DOHH2 (cell line): ENCODE results near the gene SHC3.

ENCODE experiments used
- H3F3A ChIP-seq: fragments of 200-600 bp; sonication (generic), shearing (Covaris generic); 2 replicates; pipeline ENCODE4 v1.6.0; 2016; ENCODE audit warnings: antibody characterized with exemption, mild to moderate bottlenecking; ENCODE audit not compliant: control insufficient read depth, insufficient read depth
- H3K27ac ChIP-seq: fragments of 200-600 bp; sonication (generic); 2 replicates; pipeline ENCODE4 v1.5.1; 2014; ENCODE audit warnings: low read depth, mild to moderate bottlenecking, low read length, moderate library complexity
- H3K27me3 ChIP-seq: fragments of 200-600 bp; sonication (generic); 2 replicates; pipeline ENCODE4 v1.6.1; 2014; ENCODE audit warnings: mild to moderate bottlenecking, low read length, mixed read lengths; ENCODE audit not compliant: control insufficient read depth
- H3K36me3 ChIP-seq: fragments of 200-600 bp; sonication (generic); 2 replicates; pipeline ENCODE4 v1.6.1; 2014; ENCODE audit warnings: mild to moderate bottlenecking, low read length, moderate library complexity, mixed read lengths; ENCODE audit not compliant: control insufficient read depth
- H3K4me1 ChIP-seq: fragments of 200-600 bp; sonication (generic); 2 replicates; pipeline ENCODE4 v1.6.1; 2014; ENCODE audit warnings: mild to moderate bottlenecking, low read length, mixed read lengths; ENCODE audit not compliant: control insufficient read depth
- H3K4me2 ChIP-seq: fragments of 200-600 bp; sonication (generic); 2 replicates; pipeline ENCODE4 v1.6.0; 2014; ENCODE audit warnings: mild to moderate bottlenecking, low read length, moderate library complexity
- H3K4me3 ChIP-seq: fragments of 200-600 bp; sonication (generic); 2 replicates; pipeline ENCODE4 v1.5.1; 2014; ENCODE audit warnings: mild to moderate bottlenecking, low read length, mixed read lengths
- H3K79me2 ChIP-seq: fragments of 200-600 bp; sonication (generic); 2 replicates; pipeline ENCODE4 v1.6.1; 2014; ENCODE audit warnings: mild to moderate bottlenecking, low read length, mixed read lengths; ENCODE audit not compliant: control insufficient read depth
- H3K9me2 ChIP-seq: fragments of 200-600 bp; sonication (generic); replicated peaks from 2 replicates; pipeline ENCODE4 v1.6.1; 2014; ENCODE audit warnings: mild to moderate bottlenecking, low read length, mixed read lengths; ENCODE audit not compliant: control insufficient read depth
- H3K9me3 ChIP-seq: fragments of 200-600 bp; sonication (generic); 2 replicates; pipeline ENCODE4 v1.6.1; 2014; ENCODE audit warnings: antibody characterized with exemption, low read length, mixed read lengths; ENCODE audit not compliant: control insufficient read depth, insufficient read depth
- H4K20me1 ChIP-seq: fragments of 200-600 bp; sonication (generic); 2 replicates; pipeline ENCODE4 v1.6.0; 2014; ENCODE audit warnings: low read depth, mild to moderate bottlenecking, antibody characterized with exemption, low read length, moderate library complexity; ENCODE audit not compliant: control insufficient read depth, insufficient read depth
- EZH2phosphoT487 ChIP-seq: fragments of 200-600 bp; sonication (generic); IDR thresholded peaks from 2 replicates; pipeline ENCODE4 v1.6.1; 2017; ENCODE audit warnings: borderline replicate concordance, mild to moderate bottlenecking, antibody characterized with exemption, low read length, moderate library complexity, mixed read lengths
- TF ChIP-seq, protein P1 (sequence below): fragments of 200-600 bp; sonication (generic); IDR thresholded peaks from one replicate; pipeline ENCODE4 v1.5.1; 2014; ENCODE audit warnings: antibody characterized with exemption, mild to moderate bottlenecking, low read depth, low read length; ENCODE audit not compliant: poor library complexity, severe bottlenecking

Gene SHC3

DNA sequence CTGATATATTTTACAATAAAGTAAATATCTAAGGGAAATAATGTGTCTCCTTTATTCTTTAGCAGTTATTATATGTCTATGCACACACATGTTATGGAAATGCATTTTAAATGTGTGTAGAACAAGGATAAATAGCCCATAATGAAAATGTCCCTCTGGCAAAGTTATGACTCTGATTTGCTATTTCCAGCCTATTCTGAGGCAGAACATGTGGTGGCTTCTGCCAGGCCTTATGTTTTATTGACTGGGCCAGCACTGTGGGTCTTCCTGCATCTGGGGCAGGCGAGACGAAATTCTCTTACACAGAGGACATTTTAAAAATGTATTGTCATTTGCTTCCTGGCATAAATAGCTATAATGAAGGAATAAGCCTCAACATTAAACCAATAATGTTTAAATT is 134.5 kb downstream of the SHC3 start:
- Histone ChIP-seq H3K4me2 (no peak overlapping the region), H3K9me3 (no peaks in the 10 kb centered on the region), H3K9me2 (no peaks in the 10 kb centered on the region), H3K79me2 (no peaks in the 10 kb centered on the region), H3F3A (no peaks in the 10 kb centered on the region), H4K20me1 (no peaks in the 10 kb centered on the region), H3K27me3 (no peaks in the 10 kb centered on the region), H3K4me3 (no peak overlapping the region), H3K36me3 (no peaks in the 10 kb centered on the region), H3K27ac (no peak overlapping the region), H3K4me1 (no peaks in the 10 kb centered on the region)
- no peak for TF ChIP-seq EZH2phosphoT487
- TF ChIP-seq, protein P1, sequence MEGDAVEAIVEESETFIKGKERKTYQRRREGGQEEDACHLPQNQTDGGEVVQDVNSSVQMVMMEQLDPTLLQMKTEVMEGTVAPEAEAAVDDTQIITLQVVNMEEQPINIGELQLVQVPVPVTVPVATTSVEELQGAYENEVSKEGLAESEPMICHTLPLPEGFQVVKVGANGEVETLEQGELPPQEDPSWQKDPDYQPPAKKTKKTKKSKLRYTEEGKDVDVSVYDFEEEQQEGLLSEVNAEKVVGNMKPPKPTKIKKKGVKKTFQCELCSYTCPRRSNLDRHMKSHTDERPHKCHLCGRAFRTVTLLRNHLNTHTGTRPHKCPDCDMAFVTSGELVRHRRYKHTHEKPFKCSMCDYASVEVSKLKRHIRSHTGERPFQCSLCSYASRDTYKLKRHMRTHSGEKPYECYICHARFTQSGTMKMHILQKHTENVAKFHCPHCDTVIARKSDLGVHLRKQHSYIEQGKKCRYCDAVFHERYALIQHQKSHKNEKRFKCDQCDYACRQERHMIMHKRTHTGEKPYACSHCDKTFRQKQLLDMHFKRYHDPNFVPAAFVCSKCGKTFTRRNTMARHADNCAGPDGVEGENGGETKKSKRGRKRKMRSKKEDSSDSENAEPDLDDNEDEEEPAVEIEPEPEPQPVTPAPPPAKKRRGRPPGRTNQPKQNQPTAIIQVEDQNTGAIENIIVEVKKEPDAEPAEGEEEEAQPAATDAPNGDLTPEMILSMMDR: no peak

DNA sequence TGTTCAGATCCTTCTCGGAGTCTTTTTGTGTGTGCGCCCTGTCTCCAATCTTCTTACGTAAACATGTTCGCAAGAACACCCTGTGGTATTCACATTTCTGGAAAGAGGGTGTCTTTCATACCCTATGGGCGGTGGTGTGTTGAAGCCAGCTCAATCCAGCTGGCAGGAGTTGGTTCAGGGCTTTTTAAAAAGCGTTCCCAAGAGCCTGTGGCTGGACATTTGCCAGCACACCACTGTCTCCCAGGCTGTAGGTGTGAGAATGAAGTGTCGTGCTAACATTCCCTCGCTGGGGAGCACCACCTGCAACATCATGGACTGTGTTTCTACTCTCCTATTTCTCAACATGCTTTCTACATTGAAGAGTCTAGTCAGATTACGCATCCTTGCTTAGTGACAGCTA is 135.6 kb downstream of the SHC3 start:
- H3K36me3 ChIP-seq: no peaks in the 10 kb centered on the region
- H3K9me3 ChIP-seq: no peaks in the 10 kb centered on the region
- no peaks in the 10 kb centered on the region for H3K79me2 ChIP-seq
- no peaks in the 10 kb centered on the region for H3F3A ChIP-seq
- no peaks in the 10 kb centered on the region for H3K4me1 ChIP-seq
- H3K27ac ChIP-seq: no peak overlapping the region
- H4K20me1 ChIP-seq: no peaks in the 10 kb centered on the region
- H3K4me2 ChIP-seq: no peak overlapping the region
- H3K27me3 ChIP-seq: no peaks in the 10 kb centered on the region
- TF ChIP-seq, protein P1: no peak
- no peak for TF ChIP-seq EZH2phosphoT487
- H3K9me2 ChIP-seq: no peaks in the 10 kb centered on the region
- H3K4me3 ChIP-seq: no peak overlapping the region

DNA sequence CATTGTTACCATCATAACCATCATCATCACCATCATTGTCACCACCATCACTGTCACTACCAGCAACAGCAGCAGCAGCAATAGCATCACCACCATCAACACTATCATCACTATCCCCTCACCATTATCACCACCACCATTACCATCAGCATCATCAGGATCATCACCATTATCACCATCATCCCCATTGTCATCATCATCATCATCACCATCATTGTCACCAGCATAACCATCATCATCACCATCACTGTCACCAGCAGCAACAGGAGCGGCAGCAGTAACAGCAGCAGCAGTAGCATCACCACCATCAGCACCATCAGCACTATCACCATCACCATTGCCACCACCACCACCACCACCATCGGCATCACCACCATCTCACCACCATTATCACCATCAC is 139.0 kb downstream of the SHC3 start:
- Histone ChIP-seq H3K79me2 (no peaks in the 10 kb centered on the region), H3K27me3 (no peaks in the 10 kb centered on the region), H3K4me2 (no peak overlapping the region), H3K9me3 (no peaks in the 10 kb centered on the region), H3F3A (no peaks in the 10 kb centered on the region), H3K9me2 (no peaks in the 10 kb centered on the region), H3K27ac (no peak overlapping the region), H3K4me1 (peaks cover 10% of the 10 kb centered on the region), H3K4me3 (no peak overlapping the region), H3K36me3 (no peaks in the 10 kb centered on the region), H4K20me1 (no peaks in the 10 kb centered on the region)
- TF ChIP-seq EZH2phosphoT487: no peak
- TF ChIP-seq, protein P1: no peak

DNA sequence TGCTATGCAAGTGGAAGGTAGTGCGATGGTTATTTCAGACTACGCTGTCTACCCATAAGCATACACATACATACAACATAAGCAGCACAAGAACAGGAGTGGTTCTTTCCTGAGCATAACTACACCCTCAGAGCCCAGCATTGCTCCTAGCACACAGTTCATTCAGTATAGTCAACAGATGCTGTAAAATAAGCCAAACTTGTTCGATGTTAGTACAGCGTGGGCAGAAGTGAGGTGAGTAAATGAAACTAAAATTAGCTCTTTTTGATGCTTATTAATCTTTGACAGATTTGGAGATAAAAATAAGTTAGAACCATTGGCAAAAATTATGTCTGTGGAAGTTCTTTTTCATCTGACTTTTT is 139.5 kb downstream of the SHC3 start:
- Histone ChIP-seq H3K9me3 (no peaks in the 10 kb centered on the region), H3K36me3 (no peaks in the 10 kb centered on the region), H3K4me3 (no peak overlapping the region), H3K79me2 (no peaks in the 10 kb centered on the region), H3K27ac (no peak overlapping the region), H3K4me2 (no peak overlapping the region), H3K9me2 (no peaks in the 10 kb centered on the region), H4K20me1 (no peaks in the 10 kb centered on the region), H3F3A (no peaks in the 10 kb centered on the region), H3K4me1 (peaks cover 10% of the 10 kb centered on the region), H3K27me3 (no peaks in the 10 kb centered on the region)
- TF ChIP-seq EZH2phosphoT487: no peak
- TF ChIP-seq, protein P1: no peak
